HG03280 (cell line): ENCODE results near the gene STING1.

Experiments
- ATAC-seq: cut with Tn5 transposase; IDR thresholded peaks from one replicate; pipeline ENCODE4 v1.9.1; 2021; ENCODE audit warnings: mild to moderate bottlenecking, moderate library complexity; ENCODE audit not compliant: unreplicated experiment

Gene STING1

DNA sequence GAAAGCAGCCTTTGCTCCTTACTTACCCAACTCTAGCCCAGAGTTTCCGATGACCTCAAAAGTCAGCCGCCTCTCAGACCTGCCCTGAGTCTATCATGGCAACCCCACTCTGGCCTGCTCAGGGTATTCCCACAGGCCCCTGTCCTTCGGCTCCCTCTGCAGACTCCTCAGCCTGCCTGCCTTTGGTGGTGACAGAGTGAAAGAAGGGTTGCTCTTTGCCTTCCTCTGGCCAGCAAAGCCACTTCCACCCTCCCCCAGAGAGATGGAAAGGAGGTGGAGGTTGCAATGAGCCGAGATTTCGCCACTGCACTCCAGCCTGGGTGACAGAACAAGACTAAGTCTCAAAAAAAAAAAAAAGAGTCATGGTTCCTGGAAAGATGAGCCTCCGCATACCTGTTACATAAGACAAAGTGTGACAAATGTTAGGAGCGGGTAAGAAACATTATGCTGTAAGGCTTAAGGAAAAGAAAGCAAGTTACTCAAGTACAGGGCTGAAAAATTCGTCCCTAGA lies 14.1 kb downstream of the STING1 start:
- ATAC-seq, result no peak

DNA sequence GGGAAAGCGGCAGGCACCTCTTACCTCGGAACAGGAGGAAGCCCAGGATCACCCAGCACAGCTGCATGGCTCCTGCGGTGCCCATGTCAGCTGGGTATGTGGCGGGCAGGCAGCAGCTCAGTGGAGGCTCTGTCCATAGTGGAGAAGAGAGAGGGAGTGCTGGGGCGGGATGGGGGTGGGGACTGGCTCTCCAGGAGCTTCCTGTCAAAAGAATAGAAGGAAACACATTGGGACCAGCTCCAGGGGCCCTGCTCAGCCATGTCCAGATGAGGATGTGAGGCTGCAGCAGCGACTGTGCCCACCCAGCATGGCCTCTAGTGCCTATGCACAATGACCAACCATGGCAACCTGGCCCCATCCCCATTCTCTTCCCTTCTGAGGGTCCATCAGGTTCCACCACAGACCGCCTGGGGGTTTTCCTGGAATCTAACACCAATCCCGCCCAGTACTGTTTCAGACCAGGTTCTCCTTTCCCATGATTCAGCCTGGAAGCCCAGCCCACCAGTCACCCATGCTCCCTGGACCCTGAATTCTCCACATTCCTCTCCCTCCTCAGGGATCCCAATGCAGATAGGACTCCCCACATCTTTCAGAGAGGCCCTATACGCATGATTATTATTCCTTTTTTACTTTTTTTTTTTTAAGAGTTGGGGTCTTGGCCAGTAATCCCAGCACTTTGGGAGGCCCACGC lies 19.8 kb downstream of the STING1 start, which contains the start of gene ECSCR:
ECSCR (minus strand) TSS at position 158 of the 691 bp plus-strand sequence; CDS start at position 85, 73 bp downstream.
- ATAC-seq, result no peak

DNA sequence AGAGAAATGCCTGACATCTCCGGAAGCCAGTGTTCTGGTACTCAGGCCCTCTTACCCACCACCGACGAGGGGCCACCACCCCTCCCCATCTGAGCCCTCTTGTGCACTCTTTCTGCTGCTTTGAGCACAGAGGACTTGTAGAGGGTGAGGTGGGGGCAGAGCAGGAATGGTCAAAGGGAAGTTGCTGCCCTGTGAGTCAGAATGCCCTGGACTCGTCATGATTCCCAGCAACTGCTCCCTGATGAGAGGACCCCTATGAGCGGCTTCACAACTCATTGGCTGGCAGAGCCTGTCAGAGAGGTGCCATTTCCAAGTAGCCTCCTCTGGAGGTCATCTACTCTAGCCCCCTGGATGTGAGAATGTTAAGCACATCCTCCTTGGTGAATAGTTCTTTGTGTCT lies 20.9 kb downstream of the STING1 start:
- no peak for ATAC-seq

DNA sequence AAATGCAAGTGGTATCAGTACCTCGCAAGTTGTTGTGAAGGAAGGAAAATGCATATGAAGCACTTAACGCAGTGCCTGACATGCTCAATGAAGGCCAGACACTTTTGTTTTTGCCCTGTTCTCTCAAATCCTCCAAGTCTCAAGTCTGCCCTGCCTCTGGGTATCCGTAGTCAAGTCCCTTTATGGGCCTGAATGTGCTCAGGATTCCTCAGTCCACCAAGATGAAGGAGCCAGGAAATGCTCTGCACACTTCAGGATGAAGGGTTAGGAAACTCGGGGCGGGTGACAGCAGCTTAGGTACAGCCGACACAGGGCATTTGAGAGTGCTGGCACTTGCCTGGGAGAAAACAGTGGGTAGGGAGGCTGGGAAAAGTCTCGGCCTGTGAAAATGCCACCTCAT lies 21.4 kb downstream of the STING1 start:
- ATAC-seq, result no peak

DNA sequence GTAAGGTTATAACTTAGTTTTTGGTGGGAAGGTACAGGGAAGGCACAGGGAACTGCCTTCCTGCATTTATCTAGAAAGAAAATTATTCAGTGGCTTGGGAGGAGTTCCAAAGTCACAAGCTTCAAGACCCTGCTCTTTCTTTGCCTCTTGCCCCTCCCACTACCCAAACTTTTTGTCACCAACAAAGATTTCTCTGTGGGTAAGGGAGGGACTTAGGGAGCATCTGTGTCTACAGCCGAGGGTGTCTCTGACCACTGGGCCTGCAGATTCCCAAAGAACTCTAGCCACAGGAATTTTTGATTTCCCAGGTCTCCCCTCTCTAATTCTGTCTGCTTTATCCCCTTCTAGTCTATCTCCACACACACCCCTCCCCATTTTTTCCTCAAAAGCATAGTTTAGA lies 22.1 kb downstream of the STING1 start:
- no peak for ATAC-seq

DNA sequence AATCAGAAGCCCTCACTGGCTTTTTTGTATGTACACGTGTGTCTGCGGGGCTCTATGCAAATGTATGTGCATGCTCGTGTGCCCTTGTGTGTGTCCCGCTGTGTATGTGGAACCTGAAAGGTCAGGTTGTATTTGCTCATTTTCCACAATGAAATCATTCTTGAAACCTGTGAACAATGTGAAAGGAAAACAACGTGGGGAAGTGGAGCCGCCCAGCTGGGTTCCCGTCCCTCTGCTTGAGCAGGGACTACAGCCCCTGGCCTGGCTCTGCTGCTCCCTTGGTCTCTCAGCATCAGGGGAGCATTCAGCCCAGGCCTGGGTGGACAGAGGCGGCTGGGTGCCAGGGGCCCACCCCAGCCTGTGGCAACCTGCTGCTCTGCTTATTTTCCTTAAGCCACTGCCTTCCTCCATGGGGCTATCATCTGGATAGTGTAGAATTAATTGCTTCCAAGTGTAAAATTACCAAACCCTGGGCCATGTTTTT lies 23.1 kb downstream of the STING1 start:
- ATAC-seq, result peak; percentile 44

DNA sequence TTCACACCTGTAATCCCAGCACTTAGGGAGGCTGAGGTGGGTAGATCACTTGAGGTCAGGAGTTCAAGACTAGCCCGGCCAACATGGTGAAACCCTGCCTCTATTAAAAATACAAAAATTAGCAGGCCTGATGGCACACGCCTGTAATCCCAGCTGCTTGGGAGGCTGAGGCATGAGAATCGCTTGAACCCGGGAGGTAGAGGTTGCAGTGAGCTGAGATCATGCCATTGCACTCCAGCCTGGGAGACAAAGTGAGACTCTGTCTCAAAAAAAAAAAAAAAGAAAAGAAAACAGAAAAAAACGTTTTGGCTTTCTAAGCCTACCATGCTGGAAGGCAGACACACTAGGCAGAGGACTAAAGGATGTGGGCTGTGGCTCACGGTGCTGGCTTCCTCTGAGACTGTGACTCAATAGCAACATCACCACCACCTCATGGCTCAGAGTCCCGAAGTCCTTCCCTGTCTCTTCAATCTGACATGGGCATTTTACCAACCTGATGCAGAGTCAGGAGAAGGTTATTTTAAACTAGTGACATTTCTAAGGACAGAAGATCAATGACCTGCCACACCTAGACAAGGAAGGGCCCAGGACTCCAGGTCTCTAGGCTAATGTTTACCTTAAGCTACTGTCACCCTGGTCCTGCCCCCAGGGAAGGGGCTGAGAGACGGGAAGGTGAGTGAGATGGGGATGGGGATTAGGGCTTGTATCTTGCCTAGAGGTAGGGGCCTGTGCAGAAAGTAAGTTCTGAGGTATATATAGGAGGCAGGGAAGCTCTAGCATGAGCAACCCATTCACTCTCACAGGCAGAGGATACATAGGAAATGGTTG lies 23.8 kb downstream of the STING1 start:
- ATAC-seq, result peak; percentile 52

DNA sequence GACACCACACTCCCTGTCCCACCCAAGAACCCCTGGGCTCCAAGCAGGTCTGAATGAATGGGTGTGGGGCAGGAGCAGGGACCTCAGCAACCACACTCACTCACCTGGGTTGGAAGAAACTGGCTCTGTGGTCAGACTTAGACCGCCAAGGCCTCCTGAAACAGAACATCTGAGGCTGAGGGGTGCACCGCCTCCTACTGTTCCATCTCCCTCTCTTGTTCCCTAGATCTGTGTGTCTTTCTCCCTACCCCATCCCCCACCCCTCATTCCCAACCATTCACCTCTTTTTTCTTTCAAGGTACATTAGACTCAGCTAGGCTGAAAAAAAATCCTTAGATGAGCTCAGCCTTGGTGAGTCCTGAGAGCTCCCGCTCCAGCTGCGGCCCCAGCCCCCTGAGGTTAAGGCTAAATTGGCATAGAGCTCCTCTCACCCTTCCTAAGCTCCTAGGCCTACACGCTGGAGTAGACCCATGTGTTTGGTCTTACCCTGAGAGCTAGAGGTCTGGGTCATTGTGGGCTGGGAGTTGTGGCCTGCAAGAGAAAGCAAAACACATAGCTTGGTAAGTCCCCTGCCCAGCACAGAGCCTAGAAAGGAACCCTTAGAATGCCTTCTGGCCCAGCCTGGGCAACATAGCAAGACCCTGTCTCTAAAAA lies 24.8 kb downstream of the STING1 start:
- no peak for ATAC-seq

DNA sequence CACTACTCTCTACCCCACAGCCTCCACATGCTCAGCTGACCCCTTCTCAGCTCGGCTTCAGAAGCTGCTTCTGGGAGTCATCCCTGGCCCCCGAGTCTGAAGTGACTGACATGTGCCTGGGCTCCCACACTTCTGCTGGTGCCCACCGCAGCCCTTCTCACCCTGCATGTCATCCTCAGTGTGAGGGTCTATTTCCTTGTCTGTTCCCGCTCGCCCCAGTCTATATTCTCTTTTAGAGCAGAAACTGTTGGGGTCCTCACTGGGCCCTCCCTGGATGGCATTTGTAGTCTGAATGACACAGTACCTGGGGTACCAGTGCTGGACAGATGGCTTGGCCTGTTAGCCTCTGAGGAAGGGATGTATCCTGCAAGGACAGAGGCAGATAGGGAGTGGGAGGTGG lies 25.3 kb downstream of the STING1 start:
- no peak for ATAC-seq

DNA sequence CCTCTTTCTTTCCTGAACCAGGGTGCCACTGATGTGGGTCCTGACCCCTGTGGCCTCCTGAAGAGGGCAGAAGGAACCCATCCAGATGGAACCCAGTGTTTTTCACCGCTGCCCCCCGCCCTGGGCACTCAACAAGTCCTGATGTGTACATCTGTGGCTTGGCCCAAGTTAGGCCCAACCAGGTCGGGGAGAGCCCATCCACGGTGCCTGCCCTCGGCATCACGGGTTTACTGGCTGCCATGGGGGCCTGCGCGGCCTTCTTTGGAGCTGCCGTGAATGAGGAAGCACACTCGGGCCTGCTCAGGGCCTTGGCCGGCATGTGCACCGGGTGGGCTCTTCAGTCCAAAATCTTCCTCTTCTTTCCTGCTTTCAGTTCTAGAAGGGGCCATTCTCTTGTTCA lies 25.8 kb downstream of the STING1 start:
- no peak for ATAC-seq

DNA sequence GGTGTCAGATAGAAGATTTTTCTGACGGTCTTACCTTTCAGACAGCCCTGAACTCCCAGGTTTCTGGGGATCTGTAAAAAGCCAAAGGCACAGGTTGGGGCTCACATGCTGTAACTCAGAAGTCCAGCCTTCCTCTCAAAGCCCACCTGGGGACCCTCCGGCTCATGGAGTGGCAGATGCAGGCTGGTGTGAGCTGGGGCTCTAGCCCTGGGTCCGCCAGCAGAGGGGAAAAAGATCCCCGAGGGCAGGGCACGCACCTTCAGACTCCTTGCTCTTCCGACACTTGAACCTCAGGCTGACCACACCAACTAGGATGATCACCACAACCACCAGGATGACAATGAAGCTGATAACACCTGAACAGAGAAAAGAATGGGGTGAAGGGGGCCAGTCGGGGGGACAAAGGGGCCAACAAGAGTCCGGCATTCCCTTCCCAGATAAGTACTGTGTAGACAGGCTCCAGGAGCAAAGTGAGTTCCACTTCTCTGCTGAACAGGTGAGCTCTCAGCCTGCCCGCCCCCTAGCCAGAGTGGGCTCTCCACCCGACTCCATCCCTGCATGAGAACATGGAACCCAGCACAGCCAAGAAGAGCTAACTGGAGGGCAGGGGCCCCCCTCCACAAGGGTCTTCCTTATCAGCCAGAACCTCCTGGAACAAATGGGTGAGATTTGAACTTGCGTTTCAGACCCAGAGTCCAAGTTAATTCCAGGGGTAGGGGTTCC lies 27.8 kb downstream of the STING1 start:
- ATAC-seq, result no peak

DNA sequence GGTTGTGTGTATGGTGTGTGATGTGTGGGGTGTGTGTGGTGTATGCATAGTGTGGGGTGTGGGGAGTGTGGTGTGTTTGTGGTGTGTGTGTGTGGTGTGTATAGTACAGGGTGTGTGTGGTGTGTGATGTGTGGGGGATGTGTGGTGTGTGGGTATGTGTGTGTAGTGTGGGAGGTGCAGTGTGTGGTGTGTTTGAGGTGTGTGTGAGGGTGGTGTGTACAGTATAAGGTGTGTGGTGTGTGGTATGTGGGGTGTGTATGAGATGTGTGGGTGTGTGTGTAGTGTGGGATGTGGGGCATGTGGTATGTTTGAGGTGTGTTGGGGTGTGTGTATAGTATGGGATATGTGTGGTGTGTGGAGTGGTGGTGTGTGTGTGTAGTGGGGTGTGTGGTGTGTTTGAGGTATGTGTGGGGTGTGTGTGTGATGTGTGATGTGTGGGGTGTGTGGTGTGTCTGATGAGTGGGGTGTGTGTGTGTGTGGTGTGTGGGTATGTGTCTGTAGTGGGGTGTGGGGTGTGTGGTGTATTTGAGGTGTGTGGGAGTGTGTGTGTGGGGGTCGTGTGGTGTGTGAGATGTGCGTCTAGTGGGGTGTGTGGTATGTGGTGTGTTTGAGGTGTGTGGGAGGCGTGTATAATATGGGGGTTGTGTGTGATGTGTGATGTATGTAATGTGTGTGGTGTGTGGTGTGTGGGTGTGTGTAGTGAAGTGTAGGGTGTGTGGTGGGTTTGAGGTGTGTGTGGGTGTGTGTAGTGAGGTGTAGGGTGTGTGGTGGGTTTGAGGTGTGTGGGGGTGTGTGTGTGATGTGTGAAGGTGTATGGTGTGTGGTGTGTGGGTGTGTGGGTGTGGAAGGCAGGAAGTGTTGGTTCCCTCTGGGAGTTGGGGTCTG lies 28.6 kb downstream of the STING1 start:
- ATAC-seq, result no peak

DNA sequence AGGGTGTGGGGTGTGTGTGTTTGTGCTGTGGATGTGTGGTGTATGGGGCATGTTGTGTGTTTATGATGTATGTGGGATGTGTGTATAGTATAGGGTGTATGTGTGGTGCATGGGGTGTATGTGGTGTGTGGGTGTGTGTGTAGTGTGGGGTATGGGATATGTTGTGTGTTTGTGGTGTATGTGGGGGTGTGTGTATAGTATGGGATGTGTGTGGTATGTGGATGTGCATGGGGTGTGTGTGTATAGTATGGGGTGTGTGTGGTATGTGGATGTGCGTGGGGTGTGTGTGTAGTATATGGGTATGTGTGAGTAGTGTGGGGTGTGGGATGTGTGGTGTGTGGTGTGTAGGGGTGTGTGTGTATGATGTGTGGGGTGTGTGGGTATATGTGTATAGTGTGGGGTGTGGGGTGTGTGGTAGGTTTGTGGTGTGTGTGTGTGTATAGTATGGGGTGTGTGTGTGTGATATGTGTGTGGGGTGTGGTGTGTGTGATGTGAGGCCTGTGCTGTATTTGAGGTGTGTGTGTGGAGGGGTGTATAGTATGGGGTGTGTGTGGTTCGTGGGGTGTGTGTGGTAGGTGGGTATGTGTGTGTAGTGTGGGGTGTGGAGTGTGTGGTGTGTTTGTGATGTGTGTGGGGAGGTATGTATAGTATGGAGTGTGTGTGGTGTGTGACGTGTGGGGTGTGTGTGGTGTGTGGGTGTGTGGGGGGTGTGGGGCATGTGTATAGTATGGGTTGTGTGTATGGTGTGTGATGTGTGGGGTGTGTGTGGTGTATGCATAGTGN lies 30.5 kb downstream of the STING1 start:
- no peak for ATAC-seq

DNA sequence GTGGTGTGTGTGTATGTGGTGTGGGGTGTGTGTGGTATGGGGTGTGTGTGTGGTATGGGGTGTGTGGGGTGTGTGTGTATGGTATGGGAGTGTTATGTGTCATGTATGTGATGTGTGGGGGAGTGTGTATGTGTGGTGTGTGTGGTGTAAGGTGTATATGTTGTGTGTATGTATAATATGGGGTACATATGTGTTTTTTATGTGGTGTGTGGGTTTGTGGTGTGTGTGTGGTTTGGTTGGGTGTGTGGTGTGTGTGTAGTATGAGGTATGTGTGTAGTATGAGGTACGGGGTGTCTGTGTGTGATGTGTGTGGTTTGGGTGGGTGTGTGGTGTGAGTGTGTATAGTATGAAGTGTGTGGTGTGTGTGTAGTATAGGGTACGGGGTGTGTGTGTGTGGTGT lies 31.4 kb downstream of the STING1 start:
- ATAC-seq, result no peak

DNA sequence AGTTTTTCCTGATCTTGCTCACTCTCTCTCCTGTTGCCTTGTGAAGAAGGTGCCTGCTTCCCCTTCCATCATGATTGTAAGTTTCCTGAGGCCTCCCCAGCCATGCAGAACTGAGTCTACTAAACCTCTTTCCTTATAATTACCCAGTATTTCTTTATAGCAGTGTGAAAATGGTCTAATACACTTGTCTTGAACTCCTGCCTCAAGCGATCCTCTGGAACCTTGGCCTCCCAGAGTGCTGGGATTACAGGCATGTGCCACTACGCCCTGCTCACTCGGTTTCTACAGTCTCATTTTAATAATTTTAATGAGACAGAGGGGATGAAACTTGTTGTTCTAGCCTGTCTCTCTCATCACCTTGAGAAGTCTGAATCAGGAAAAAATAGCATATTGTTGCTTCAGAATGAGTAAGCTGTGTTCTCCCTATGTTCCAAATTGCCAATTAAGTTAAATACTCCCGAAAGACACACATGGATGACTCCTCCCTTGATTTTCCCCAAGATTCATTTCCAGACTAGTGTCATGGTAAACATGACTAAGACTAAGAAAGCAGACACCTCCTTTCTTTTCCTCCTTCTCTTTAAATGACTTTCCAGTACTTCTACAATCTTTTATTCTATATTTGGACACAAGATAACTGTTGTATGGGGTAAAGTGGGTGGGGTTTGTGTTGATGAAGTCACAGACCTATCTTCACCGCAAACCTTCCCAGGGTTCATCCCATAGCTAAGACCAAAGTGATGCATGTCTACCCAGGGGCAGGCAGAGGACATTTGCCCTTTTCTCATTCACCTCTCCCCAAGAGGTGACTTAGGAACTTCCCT lies 35.4 kb downstream of the STING1 start:
- ATAC-seq, result peak; percentile 49

DNA sequence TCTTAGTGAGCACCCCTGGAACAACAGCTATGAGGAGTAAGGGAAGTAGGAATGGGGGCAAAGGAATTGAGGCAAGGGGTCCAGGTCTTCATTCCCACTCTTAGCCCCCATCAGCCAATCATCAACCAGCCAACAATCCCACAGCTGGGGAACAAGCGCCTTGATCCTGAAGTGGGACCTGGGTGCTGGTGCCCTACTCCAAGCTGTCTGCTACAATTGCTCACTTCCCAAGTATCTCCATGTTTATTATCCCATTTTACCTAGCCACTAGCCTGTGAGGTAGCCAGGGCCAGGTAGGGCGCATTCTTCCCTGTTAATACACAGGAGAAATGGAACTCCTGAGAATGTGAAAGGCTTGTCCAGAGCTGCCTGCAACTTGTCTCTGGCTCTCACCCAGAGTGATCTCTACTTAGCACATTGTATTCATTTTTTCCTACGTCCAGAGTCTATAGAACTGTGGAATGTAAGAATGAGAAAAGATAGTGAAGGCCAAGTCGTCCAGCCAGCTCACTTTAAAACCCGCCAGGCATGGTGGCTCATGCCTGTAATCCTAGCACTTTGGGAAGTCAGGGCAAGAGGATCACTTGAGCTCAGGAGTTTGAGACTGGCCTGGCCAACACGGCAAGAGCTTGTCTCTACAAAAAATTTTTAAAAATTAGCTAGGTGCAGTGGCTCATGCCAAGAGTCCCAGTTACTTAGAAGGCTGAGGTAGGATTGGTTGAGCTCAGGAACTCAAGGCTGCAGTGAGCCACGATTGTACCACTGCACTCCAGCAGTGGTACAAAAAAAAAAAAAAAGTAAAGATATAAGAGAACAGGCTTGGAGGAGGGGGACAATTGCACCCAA lies 37.0 kb downstream of the STING1 start:
- no peak for ATAC-seq

DNA sequence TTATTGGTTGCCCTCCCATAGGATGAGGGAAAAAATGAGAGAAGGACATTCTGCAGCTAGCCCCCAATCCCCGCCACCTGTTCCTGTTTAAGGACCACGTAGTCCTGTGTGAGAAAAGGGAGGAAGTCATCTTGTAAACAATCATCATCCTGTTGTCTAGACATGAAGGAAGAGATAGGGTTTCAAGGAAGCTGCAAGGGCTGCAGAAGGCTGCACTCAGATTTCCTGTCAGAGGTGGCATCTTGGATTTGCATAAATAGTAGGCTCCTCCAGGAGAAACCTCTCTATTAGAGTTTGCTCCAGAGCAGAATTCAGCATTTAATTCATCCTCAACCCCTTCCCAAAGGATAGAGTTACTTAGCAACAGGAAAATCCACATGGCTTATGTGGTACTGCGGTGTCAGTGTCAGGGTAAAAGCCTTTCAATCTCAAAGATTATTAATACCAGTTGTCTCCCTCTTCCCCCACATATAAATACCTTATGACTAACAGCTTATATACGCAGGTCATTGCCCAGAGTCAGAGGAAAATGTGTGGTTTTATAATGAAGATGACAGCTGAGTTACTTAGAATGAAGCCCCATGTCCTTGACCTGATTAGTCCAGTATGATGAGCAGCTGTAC lies 38.6 kb downstream of the STING1 start:
- no peak for ATAC-seq
